ENCODE results near the gene ZBTB46.

ZBTB46 gene

GRCh38 chr20:63753381-63753780, 77.7 kb downstream of the ZBTB46 start:
- no peak for TF ChIP-seq ATF2 (tag by site-specific recombination; IDR thresholded peaks at IDR 0.05; ENCODE audit: low read depth)
- no peak for TF ChIP-seq ZNF416 (tag by site-specific recombination; IDR thresholded peaks at IDR 0.05)
- no peak for TF ChIP-seq ZFP37 (tag by site-specific recombination; IDR thresholded peaks at IDR 0.05)
- no peak for TF ChIP-seq GLI2 (tag by site-specific recombination; IDR thresholded peaks at IDR 0.05; ENCODE audit: borderline replicate concordance, low read depth)
- no peak for TF ChIP-seq ZNF24 (tag by site-specific recombination; IDR thresholded peaks at IDR 0.05)
- TF ChIP-seq ZBTB21 (tag by site-specific recombination; IDR thresholded peaks at IDR 0.05) = no peak
- TF ChIP-seq ZNF621 (tag by site-specific recombination; IDR thresholded peaks at IDR 0.05) = no peak
- no peak for TF ChIP-seq FEZF1 (tag by site-specific recombination; IDR thresholded peaks at IDR 0.05)
- no peak for TF ChIP-seq ZBTB11 (tag by site-specific recombination; conservative IDR thresholded peaks at IDR 0.05; ENCODE audit: low read depth)
- no peak for TF ChIP-seq ZBTB17 (tag by site-specific recombination; IDR thresholded peaks at IDR 0.05)
- TF ChIP-seq ZNF148 (tag by site-specific recombination; IDR thresholded peaks at IDR 0.05; ENCODE audit: borderline replicate concordance) = no peak
- TF ChIP-seq INSM2 (tag by site-specific recombination; IDR thresholded peaks at IDR 0.05) = no peak
- TF ChIP-seq ZNF76 (tag by site-specific recombination; IDR thresholded peaks at IDR 0.05; ENCODE audit: borderline replicate concordance, low read depth) = no peak
- no peak for TF ChIP-seq PRDM1 (tag by site-specific recombination; IDR thresholded peaks at IDR 0.05)
- no peak for TF ChIP-seq BCL11A (tag by site-specific recombination; IDR thresholded peaks at IDR 0.05; ENCODE audit: low read depth)
- no peak for TF ChIP-seq HOXA7 (CRISPR knock-in tag; IDR thresholded peaks at IDR 0.05; ENCODE audit: borderline replicate concordance)
- Histone ChIP-seq H3K4me1 (ENCODE audit: control insufficient read depth, insufficient read depth, low read length) (no peaks in the 10 kb centered on the region), H3K27ac (ENCODE audit: extremely low read depth, low read depth, low read length) (no peak overlapping the region), H3K9me3 (ENCODE audit: control insufficient read depth, insufficient read depth, low read depth, low read length) (no peaks in the 10 kb centered on the region), H3K4me3 (ENCODE audit: low read depth, low read length) (no peak overlapping the region), H3K36me3 (ENCODE audit: control insufficient read depth in 2 of 2, insufficient read depth in 1 of 2, low read length in 2 of 2) (no peaks in the 10 kb centered on the region)
- ChIA-PET POLR2A (no interaction called here), CTCF (no interaction called here)

- no peaks in the 10 kb centered on the region for H3K9me3 ChIP-seq (ENCODE audit: control insufficient read depth, insufficient read depth, low read depth, low read length)
- ChIA-PET CTCF (no interaction called here), POLR2A (no interaction called here)
- no peak overlapping the region for H3K4me3 ChIP-seq (ENCODE audit: low read depth, low read length)
- H3K36me3 ChIP-seq (ENCODE audit: control insufficient read depth in 2 of 2, insufficient read depth in 1 of 2, low read length in 2 of 2) = no peaks in the 10 kb centered on the region
- no peaks in the 10 kb centered on the region for H3K4me1 ChIP-seq (ENCODE audit: control insufficient read depth, insufficient read depth, low read length)
- H3K27ac ChIP-seq (ENCODE audit: extremely low read depth, low read depth, low read length) = no peak overlapping the region
- TF ChIP-seq EGR2 (tag by site-specific recombination; IDR thresholded peaks at IDR 0.05; ENCODE audit: low read depth) (peak; percentile 70), ZNF423 (tag by site-specific recombination; IDR thresholded peaks at IDR 0.05) (no peak), ZNF561 (tag by site-specific recombination; IDR thresholded peaks at IDR 0.05; ENCODE audit: borderline replicate concordance) (no peak), ZNF23 (tag by site-specific recombination; IDR thresholded peaks at IDR 0.05; ENCODE audit: borderline replicate concordance) (no peak), SETDB1 (IDR thresholded peaks at IDR 0.05; ENCODE audit: insufficient read length, low read length) (no peak), ZNF776 (tag by site-specific recombination; IDR thresholded peaks at IDR 0.05; ENCODE audit: borderline replicate concordance) (no peak), ZNF366 (tag by site-specific recombination; conservative IDR thresholded peaks at IDR 0.05) (no peak), ZNF548 (tag by site-specific recombination; IDR thresholded peaks at IDR 0.05) (no peak), ZNF174 (tag by site-specific recombination; IDR thresholded peaks at IDR 0.05) (no peak), ZBTB44 (tag by site-specific recombination; IDR thresholded peaks at IDR 0.05) (peak; percentile 25; the same call in 1 of the 2 replicates)
These were observed 78.5 kb downstream of the ZBTB46 start for GRCh38 chr20:63752411-63753101.
